NCI-H510A (cell line): ENCODE measurements around the gene ARFGAP1.

Experiments
- DNase-seq: peaks from one replicate; lab custom pipeline; 2025; lab: John Stamatoyannopoulos, UW

Gene ARFGAP1

GRCh38 chr20:63279931-63280330 lies 7.3 kb downstream of the ARFGAP1 start:
- DNase-seq: no peak

- DNase-seq: no peak
Measured at GRCh38 chr20:63280371-63280770, 7.8 kb downstream of the ARFGAP1 start.

DNA sequence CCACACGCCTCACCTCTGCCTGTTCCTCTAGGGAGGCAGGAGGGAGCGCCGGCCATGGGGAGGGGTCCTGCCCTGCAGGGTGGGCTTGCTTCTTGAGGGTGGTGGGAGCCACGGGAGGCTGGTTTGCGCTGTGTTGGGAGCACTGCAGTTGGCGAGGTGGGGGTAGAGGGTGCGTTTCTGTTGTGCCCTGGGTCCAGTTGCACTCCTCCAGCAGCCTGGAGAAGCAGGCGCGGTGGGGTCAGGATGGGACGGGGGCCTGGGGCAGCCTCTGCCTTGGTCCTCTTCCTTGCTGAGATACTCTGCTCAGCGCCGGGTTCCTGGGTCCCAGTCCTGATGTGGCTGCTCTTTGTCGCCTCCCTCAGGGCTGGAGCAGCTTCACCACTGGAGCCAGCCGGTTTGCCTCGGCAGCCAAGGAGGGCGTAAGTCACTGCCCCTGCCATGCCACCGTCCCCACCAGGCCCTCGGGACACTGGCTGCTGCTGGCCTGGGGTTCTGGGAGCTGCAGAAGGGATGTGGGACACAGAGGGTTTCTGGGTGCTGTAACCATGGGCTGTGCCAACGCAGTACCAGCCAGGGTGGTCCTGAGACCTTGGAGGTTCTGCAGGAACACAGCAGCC lies 8.4 kb downstream of the ARFGAP1 start:
- no peak for DNase-seq

GRCh38 chr20:63281742-63282665 lies 9.4 kb downstream of the ARFGAP1 start:
- DNase-seq: no peak

DNA sequence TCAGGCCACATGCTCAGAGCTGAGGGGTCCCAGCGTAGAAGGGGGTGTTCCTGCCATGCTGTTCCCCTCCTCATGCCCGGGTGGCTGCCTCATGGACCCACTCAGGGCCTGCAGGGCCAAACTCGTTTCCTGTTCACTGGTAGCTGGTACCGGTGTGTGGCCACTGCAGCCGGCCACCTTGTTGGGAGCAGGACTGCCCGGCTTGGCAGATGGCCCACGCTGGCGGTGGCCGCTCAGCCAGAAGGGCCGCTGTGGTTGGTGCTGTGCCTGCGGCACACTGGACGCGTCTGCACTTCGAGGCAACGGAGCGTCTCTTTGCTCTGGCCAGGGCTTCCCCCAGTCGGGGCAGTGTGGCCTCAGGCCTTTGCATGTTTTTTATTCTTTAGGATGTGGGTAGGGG lies 10.3 kb downstream of the ARFGAP1 start:
- no peak for DNase-seq

DNA sequence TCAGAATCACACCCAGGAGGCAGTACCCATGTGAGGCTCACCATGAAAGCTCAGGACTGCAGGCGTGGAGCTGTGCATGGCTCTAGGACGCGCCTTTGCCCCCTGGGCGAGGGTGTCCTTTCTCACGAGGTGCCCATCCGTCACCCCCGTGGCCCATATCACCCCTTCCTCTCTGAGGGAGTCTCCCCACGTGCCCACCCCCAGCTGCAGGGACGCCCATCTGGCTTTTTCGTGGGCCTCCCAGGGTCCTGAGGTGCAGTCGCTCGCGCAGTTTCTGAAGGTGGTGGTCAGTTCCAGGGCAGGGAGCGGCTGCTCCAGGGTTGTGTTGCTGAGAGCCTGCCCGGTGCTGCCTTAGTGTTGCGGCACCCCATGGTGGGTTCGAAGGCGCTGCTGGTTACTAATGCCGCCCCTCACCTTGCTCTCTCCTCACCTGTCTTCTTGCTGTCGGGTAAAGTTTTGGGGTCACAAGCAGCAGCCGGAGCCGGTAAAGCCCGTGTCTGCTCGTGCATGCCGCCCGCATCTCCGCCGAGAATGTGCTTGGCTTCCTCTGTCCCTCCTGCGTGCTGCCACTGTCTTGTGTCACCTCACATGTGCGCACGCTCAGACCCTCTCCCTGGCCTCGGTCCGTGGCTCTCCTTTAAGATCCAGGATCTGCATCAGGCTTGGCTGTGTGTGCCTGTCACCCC lies 10.9 kb downstream of the ARFGAP1 start:
- DNase-seq: no peak

- DNase-seq: no peak
Measured at GRCh38 chr20:63284083-63284440, 11.4 kb downstream of the ARFGAP1 start.

GRCh38 chr20:63284544-63284949 lies 11.9 kb downstream of the ARFGAP1 start:
- DNase-seq: no peak

DNA sequence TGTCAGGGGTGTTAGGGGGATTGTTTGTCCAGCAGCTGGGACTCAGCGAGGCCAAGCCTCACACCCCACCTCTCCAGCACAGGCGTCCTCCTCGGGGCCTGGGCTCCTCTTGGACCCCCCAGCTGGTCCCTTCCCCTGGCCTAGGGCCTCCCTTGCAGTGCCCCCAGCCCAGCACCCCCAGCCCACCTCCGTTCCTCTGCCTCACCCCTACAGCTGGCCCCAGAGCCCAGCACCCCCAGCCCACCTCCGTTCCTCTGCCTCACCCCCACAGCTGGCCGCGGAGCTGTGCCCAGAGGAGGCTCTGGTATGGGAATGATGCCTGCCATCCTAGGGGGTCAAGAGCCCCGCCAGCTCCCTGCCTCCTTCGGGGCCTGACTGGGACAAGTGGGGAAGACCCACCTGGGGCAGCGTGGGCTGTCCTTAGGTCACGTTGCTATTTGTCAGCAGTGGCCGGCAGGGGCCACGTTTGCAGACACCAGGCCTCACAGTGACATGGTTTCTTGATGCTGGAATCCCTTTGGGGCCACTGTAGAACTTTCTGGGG lies 12.4 kb downstream of the ARFGAP1 start:
- DNase-seq: no peak

GRCh38 chr20:63285636-63286615 lies 13.3 kb downstream of the ARFGAP1 start:
- DNase-seq: no peak

DNA sequence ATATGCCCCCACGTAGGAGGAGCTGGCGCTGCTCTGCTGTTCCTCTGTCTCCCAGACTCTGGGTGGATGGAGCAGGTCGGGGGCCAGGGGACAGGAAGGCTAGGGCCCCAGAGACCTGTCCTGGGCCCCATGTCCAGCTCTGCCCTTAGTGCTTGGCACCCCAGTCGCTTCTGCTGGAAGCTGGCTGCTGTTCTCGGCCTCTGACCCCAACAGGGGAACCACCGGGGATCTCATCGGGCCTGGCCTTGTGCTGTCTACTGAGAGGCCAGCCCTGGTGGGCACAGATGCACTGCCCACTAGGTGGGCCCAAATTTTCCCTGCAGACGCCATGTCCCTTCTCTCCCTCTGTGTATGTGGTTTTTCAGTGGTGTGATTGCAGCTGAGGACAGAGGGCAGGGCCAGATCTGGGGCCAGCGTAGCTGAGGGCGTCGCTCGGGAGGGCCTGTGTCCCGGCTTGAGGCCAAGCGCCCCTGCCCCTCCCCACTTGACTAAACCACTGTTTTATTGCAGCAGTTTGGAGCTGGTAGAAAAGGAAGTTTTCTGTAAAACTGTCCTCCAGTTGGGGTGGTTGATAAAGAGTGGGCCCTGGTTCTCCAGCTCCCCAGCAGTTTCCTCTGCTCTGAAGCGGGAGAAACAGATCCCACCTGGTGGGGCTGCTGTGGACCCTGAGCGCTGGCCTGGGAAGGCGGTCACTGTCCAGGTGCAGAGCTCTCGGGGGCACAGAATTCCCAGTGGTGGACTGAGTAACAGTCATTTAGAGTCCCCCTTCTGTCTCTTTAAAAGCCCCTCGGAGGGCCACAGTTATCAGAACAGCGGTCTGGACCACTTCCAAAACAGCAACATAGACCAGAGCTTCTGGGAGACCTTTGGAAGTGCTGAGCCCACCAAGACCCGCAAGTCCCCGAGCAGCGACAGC lies 14.4 kb downstream of the ARFGAP1 start:
- no peak for DNase-seq

DNA sequence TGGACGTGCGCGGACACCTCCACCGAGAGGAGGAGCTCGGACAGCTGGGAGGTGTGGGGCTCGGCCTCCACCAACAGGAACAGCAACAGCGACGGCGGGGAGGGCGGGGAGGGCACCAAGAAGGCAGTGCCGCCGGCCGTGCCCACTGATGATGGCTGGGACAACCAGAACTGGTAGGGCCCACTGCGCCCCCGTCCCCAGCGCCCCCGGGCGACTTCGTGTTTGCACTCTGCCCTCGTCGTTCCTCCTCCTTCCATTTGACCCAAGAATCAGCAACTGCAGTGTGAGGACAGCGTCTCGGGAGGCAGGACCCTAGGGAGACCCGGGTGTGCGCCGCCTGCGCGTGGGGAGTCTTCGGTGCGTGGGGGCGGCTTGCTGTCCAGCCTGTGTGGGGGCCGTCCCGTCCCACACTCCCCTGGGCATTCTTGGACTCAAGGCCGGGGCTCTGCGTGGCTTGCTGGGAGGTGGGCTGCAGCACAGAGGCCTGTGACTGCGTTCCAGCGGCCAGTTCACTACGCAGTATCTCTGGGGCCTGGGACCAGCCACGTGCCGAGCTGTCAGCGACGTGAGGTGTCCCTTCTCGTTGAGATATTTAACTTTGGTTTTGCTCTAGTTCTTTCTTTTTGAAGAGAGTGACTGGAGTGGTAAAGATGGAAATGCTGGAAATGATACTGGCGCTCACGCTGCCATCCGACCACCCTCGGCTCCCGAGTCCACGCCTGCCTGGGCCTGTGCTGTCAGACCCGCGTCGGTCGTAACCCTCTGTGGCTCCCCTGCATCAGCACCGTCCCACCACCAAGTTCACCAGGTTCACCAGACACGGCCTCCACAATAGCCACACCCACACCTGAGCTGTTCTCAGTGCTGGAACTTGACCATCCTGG lies 15.3 kb downstream of the ARFGAP1 start:
- no peak for DNase-seq

DNA sequence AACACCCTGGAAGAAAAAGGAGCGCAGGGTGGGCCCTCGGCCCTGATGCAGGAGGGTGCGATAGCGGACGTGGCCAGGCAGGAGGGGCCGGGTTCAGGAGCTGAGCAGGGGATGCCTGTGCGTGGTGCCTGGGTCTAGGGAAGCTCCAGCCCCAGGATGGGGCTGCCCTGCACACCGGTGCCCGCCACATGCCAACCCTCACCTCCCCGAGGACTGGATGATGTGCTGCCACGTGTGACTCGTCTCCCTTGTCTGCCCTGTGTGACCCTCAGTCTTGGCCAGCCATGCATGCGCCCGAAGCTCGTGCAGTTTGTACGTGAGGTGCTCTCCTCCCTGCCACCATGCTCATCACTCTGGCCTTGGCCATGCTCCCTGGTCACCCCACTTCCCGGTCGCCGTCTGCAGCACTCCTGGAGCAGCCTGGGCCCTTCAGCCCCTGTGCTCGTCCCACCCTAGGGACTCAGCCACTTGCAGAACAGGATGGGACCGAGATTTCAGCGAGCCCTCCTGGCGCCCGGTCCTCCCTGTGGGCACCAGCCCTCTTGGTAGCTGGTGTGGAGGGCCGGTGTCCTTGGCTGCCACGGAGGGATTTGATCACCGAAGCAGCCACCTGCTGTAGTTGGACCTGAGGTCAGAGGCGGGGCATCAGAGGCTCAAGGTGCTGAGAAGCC lies 16.1 kb downstream of the ARFGAP1 start:
- DNase-seq: no peak

DNA sequence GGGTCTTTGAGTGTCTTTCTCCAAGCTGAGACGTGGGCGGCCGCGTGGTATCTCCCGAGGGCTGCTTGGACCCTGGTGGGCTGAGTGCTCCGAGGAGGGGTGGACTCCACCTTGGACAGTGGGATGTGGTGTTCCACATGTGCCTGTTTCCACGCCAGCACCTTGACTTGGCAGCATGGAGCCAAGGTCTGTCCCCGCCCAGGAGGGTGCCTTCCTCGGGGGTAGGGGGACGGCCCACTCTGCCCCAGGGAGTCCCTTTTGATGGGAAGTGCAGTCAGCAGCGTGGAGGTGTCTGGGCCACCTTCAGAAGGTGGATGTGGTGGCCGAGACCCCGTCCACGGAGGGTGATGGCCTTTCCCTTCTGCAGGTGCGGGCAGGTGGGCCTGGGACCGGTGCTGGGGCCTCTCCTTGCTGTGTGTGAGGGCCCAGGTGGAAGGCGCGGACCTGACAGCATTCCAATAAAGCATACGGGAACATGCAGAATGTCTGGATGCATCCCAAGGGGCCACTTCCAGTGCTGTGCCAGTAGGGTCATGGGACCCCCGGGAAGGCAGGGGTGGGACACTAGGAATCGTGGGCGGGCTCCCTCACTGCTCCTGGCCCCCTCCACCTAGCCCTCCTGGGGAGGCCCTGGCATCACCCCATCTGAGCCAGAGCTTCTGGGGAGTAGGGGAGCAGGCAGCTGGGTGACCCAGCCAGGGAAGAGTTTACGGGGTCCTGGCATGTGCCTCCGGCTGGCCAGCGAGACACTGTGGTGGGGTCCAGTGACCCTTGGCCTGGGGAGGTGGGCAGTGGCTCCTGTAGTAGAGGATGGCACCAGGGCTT lies 16.9 kb downstream of the ARFGAP1 start:
- no peak for DNase-seq

DNA sequence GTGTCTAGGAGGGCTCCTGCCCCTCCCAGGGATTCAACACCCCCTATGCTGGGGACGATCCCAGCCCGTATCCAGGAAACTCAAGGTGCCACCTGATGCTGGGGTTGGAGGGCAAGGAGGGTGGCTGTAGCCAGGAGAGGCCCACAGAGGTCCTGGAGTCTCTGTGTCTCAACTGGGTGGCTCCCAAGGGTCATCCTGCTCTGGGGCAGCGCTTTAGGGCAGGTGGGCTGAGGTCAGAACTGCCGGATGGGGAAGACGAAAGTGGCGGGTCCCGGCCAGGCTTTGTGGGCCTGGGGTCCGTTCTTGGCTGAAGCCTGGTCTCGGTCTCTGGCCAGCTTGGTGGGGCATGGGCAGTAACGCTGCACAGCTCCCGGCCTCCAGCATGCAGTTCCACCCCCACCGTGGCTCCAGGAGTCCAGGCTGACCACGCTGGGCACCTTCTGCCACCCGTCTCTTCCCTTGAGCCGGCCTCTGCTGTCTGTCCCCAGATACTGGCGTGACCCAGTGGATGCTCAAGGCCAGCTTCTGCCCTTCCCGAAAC lies 17.6 kb downstream of the ARFGAP1 start:
- DNase-seq: no peak

DNA sequence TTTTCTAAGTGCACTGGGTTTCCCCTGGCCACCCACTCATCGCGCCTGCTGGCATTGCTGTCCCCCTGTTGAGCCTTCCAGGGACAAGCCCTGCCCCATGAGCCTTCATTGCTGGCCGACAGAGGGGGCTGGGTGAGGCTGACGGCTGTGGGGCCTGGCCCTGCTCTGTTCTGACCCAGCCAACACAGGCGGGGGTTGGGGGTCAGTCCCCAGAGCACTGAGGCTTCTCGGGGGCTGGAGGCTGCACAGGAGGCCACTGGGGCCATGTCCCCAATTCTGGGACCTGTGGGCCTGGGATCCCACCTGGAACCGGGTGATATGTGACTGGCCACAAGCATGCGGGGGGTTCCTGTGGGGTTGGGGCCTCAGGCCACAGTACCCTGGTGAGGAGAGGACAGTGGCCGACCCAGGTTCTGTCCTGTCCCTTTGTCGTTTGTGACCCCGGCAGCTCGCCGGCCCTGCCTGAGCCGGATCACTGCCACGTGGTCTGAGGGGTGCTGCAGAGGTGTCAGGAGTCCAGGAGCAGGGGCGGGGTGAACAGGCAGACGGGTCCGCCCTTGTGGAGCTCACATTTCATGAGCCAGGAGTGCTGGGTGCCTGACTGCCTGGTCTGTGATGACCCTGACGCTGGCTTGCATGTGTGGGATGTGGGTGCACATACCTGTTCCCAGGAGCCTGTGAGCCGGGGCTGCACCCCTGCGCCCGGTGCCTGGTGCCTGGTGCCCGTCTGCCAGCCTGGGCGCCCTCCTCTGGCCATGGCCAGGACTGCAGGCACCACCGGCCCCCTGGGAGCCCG lies 18.3 kb downstream of the ARFGAP1 start:
- no peak for DNase-seq

DNA sequence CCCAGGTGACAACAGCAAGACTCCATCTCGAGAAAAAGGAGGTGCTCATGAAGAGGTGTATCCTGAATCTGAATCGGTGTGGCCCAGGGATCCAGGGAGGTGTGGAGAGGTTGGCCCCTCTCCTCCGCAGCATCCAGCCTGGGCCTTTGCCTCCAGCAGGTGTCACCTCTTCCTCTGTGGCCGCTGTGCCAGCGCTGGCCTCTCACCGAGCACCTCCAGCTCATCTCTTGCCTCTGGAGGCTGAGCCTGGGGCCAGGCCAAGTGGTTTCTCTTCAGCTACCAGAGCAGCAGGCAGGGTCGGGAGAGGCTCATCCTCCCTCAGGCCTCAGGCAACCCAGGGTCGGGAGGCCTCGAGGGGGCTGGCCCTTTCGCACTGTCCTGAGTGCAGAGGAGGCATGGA lies 19.2 kb downstream of the ARFGAP1 start:
- DNase-seq: no peak
